ENCODE data around the gene ADAMTSL1.

Gene ADAMTSL1

DNA sequence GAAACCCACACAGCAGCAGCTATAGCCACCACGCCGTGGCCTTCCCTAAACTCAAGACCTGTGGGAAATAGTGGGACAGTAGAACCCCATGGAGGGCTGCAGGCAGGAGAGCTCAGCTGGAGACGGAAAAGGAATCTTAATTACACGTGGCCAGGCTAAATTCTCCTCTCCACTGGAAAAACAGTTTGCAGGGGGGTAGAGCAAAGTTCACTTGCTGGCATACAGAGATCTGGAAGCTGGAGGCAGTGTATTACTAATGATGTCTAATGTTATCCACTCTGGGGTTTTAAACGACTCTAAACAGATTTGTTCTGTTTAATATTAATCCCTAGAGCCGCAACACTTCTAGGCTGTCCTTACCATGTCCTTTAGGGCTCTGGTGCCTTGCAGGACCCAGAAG, 302.0 kb downstream of the ADAMTSL1 start:
- no peak for DNase-seq

DNA sequence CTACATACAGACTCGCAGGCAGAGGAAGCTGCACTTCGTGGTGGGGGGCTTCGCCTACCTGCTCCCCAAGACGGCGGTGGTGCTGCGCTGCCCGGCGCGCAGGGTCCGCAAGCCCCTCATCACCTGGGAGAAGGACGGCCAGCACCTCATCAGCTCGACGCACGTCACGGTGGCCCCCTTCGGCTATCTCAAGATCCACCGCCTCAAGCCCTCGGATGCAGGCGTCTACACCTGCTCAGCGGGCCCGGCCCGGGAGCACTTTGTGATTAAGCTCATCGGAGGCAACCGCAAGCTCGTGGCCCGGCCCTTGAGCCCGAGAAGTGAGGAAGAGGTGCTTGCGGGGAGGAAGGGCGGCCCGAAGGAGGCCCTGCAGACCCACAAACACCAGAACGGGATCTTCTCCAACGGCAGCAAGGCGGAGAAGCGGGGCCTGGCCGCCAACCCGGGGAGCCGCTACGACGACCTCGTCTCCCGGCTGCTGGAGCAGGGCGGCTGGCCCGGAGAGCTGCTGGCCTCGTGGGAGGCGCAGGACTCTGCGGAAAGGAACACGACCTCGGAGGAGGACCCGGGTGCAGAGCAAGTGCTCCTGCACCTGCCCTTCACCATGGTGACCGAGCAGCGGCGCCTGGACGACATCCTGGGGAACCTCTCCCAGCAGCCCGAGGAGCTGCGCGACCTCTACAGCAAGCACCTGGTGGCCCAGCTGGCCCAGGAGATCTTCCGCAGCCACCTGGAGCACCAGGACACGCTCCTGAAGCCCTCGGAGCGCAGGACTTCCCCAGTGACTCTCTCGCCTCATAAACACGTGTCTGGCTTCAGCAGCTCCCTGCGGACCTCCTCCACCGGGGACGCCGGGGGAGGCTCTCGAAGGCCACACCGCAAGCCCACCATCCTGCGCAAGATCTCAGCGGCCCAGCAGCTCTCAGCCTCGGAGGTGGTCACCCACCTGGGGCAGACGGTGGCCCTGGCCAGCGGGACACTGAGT, 303.2 kb downstream of the ADAMTSL1 start:
- DNase-seq: no peak

DNA sequence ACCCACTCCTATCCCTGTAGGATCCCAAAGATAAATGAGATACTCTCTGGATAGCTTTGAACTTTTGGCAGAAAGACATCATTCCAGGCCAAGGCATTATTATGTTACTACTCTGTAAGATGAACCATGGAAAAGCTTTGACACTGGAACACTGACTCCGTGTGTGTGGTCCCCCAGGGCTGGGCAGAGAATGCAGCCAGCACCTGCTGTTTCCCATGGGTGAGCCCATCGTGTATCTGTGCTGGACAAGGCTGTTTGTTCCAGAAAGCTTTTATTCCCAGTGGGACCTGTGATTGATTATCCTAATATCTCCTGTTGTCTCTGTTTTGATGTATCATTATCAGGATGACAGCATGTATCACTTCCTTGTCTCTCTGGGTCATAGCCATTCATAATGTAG, 304.2 kb downstream of the ADAMTSL1 start:
- DNase-seq: no peak

- DNase-seq: no peak
Observed at GRCh38 chr9:18778846-18779245, 304.9 kb downstream of the ADAMTSL1 start.

DNA sequence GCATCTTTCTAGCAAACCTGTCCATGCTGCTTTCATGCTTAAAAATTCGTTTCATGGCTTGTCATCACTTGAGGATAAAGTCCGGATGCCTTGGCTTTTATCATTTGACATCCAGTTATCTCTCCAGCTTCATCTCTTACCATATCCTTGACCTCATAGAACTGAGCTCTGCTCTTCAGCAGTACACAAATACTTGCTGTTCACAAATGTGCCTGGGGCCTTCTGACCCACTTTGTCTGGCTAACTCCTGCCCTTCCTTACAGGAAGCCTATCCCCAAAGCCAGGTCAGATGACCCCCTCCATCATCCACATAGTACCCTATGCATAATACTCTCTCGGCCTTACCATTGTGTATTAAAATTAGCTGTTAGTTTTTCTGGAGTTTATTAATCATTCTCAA, 310.0 kb downstream of the ADAMTSL1 start:
- DNase-seq: no peak

- no peak for DNase-seq
Observed at GRCh38 chr9:18785604-18786003, 311.7 kb downstream of the ADAMTSL1 start.

GRCh38 chr9:18786196-18786595, 312.2 kb downstream of the ADAMTSL1 start:
- DNase-seq: no peak

DNA sequence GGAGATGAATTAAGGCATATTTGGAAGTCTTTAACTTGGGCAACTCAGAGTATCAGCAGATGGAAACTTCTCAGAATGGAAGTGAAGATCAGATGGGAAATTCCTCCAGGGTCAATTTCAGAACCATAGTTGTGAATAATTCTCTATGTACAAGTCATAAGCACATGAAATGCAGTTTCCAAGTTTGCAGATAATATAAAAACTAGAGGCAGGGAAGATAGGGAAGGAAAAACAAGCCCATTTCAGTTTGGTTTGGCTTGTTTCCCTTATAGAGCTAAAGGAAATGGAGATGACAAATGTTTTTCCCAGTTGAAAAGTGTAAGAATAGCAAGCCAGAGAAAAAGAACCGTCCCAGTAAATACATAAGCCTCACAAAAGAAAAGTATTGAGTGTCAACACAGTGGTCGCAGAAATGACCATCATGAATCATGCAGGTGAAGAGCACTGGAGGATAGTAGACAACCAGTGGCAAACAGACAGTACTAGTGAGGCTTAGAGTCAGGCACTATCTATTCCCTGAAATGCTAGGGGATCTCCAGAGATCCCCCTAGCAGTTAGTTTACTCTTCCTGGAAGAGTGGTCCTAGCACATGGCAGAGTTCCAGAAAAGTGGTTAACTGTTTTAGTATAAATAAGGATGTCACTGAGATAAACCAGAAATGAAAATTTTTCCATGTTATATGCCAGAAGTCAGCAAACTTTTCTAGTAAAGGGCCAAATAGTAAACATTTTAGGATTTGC, 313.1 kb downstream of the ADAMTSL1 start:
- DNase-seq: no peak

- DNase-seq: no peak
Observed at GRCh38 chr9:18788256-18788655, 314.3 kb downstream of the ADAMTSL1 start.

- no peak for DNase-seq
Observed at GRCh38 chr9:18791074-18791473, 317.1 kb downstream of the ADAMTSL1 start.

DNA sequence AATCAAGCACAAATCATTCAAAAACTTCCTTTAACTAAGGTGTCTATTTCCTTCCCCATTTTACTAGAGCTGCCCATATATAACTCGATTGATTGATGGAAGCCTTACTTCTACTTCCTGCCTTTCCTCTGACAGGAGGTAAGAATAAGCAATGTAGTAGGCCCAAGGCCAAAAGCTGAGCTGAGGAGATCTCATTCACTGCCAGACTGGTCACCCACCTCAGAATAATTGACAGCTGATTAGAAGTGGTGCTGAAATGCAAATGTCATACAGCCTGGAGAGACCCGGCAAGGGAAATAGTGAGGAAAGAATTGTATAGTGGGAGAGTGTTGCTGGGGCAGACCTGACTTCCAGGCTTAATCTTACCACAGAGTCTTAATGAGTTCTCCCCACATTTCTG, 319.2 kb downstream of the ADAMTSL1 start:
- no peak for DNase-seq

GRCh38 chr9:18795947-18796671, 322.2 kb downstream of the ADAMTSL1 start:
- DNase-seq: no peak

GRCh38 chr9:18796696-18797270, 322.8 kb downstream of the ADAMTSL1 start:
- DNase-seq: no peak

DNA sequence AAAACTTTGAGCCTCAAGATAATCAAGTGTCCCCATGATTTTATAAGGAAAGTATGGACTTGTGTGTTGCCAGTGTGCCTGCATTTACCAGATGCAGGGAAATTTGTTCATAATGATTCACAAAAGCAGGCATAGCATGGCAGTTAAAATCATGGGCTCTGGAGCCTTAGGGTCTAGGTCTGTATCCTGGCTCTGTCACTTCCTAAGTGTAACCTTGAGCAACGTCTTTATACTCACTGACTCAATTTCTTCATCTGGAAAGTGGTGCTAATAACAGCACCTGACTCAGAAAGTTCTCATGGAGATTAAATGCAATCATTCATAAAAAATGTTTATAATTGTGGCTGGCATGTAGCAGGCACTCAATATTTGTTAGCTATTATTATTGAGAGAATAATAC, 324.2 kb downstream of the ADAMTSL1 start:
- DNase-seq: no peak

DNA sequence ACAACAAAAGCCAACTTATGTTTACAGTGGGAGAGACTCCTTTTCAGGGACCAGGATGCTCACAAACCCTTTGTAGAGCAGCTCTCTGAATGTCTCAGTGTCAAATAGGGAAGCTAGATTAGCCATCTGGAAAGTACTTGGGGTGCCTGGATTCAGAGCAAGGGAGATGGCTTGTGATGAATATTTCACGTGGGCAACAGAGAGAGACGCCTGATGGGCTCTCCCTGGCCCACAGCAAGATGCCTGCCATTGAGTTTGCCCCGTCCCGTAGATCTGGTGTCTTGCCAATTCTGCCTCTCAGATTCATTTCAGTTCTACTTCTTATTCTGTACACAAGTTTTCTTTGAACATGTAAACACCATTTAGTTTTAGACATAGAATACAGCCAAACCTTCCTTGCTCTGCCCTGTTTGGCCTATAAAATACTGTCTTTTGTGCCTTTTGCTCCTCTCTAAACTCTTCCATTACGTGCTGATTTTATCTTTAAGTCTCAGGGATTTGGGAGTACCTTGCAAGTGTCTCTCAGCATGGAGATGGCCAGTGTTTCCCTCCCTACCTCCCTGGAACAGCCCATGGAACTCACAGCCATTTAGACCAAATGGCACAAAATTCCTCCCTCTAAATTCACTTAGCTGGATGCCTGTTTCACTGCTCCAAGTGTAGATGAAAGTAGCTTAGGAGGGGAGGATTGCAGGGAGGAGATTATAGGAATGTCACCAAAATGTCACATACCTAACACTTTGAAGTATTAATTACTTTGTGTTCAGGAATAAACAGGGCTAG, 324.7 kb downstream of the ADAMTSL1 start:
- DNase-seq: no peak

DNA sequence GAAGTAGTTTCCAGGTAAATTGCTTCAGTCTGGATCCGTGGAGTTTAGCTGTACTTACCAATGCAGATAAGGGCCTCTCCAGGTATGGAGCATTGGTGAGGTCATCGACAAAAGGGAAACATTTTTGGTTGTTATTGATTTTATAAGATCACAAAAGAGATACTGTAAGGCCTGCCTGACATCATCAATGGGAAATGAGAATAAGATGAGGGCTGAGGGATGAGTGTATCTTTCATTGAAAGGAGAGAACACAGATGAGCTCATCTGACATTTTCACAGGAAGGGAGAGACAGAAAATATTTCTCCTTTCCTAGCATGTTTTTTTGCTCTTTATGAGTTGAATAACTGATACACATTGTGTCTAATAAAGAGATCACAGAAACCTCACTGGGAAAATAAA, 325.5 kb downstream of the ADAMTSL1 start:
- no peak for DNase-seq

DNA sequence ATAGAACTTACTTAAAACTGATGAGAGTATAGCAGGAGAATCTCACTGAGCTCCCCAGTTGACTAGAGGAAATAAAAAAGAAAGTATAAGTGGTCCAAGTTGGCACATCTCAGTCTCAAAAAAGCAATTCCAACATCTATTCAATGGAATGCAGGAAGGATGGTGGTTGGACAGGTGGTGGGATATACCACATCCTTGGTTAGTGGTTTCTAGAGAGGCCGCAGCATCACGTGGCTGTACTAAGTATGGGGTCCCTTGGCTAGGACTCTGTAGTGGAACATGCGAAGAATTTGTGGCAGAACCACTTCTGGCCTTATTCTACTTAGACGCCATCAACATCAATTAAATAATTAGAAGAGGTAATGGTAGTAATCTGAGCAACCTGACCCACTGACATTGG, 326.6 kb downstream of the ADAMTSL1 start:
- DNase-seq: no peak

DNA sequence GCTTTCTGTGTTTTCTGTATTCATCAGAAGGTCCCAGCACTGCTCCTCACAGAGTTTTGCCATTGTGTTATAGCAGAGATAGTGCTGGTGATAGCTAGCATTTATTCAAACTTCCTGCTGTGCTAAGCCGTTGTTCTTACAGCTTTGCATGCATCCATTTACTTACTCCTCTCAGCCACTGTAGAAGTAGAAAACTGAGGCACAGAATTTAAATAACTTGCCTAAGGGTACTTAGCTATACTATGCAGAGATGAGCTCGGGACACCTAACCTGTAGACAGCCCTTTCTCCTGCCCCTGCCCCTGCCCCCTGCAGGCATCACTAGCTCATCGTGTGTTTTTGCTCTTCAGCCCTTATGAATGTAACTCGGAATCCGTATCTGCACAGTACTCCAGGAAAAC, 331.4 kb downstream of the ADAMTSL1 start:
- no peak for DNase-seq

DNA sequence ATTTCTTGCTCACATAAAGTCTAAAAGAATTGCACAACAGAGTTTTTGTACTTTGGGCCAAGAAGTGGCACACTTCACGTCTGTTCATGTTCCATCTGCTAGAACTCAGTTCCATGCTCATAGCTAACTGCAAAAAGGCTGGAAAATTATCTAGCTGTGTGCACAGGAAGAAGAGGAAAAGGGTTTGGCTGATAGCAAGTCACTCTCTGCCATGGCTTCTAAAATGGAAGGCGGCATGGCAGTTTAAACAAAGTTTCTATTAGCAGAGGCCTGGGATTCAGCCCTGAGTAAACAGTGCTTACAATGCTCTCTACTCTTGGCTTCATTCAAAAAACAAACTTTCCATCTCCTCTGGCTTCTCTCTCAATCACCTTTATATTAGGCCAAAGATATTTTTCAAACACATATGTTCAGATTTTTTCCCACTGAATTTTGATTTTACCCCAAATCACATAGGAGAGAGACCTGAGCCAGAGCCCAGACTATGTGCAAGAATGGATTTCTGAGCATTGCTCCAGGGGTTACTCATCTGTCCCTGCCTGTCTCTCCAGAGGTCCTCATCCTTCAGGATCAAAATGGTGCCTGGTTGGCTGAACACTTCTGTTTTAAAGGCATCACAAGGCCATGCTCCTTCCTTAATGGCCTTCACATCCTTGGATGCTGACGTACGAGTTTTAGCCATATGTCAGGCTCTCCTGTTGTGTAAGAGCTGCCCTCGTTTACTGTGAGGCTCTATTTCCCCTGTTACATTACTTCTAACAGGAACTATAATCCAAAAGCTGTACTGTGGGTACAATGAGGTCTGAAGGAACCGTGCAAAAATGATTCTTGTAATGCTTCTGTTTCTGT, 332.5 kb downstream of the ADAMTSL1 start:
- DNase-seq: no peak

DNA sequence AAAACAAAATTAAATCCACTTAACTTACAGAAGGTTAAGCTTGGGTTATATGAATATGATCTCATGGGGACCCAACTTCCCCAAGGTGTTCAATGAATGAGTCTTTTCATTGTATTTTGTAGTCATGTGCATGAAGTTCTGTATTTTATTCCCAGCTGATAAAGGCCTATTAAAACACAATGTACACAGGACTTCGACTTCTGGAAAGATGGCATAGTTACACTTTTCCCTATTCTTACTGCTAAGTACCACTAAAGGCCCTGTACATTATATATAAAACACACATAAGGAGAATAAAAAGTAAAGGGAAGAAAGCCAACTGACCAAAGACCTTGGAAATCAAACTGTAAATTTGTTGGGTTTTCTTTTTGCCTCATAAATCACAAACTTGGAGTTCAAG, 336.6 kb downstream of the ADAMTSL1 start:
- no peak for DNase-seq

DNA sequence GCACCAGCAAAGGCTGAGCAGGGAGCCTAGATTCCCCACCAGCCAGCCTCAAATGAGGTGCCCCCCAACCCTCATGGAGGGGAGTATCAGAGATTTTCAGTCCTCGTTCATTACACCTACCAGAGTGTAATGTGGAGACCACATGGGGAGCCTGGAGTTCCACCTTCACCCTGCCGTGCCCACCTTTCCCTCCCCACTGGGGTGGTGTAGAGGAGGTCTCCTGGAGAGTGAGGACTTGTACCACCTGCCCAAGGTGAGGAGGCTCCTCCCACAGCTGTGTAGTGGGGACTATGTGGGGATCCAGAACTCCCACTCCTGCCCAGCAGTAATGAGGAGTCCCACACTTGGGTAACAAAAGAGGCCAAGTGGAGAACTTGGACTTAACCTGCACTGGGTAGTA, 337.2 kb downstream of the ADAMTSL1 start:
- no peak for DNase-seq
